Measurements from ENCODE around the gene CACNA1G. TPM values are rescaled to one million over a fixed set of nuclear protein-coding genes. Genes with fewer than 3 reads are reported as not detected.

Gene CACNA1G
- polyA plus RNA-seq, 4 donors = 0.03 to 1.7 TPM; not detected in 2

DNA sequence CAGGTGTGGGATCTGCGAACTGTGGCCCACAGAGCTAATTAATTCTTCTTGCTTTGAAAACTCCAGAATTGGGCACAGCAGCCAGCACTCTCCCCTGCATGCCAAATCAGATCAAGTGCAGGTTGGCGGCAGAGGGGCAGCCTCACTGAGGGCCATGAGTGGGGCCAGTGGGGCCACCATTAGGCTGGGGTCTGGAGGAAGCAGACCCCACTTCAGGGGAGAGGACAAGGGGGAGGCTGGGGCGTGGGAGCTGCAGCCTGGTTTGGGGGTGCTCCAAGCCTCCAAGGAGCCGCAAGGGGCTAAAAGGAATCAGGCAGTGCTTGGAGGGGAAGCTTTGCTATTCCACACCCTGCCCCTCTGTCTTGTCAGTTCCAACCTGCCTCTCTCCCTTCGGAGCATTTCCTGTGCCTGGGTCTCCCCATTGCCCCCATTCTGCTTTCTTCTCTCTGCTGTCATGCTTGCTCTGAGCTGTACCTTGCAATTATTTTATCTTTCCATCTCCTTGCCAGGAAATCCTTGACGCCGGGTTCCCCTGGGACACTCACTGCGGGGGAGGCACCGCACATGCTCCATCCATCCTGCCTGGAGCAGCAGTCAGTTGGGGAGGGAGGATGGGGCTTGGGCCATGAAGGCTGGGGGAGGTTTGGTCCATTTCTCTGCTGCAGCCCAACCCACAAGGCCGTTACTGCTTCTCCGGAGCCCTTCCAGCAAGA, 70.8 kb downstream of the CACNA1G start:
- whole genome bisulfite sequencing, 3 donors = 66 to 72% (median 69%) methylated on average over 11 of the region's 11 CpGs
- no peaks in the 10 kb centered on the region for H3K9me3 ChIP-seq (ENCODE audit: control insufficient read depth in 2 of 2, insufficient read depth in 1 of 2, low read depth in 1 of 2, low read length in 1 of 2)
- H3K4me3 ChIP-seq (ENCODE audit: low read depth in 1 of 3, low read length in 3 of 3) = no peak overlapping the region
- peak overlapping the region in 1 of 3 donors; percentile 21 for H3K27ac ChIP-seq (ENCODE audit: low read depth in 1 of 3, low read length in 2 of 3)
- FAIRE-seq (no peak), DNase-seq (no peak)
- H3K36me3 ChIP-seq (ENCODE audit: control insufficient read depth in 3 of 3, insufficient read depth in 2 of 3, low read depth in 1 of 3, low read length in 3 of 3) = peaks cover 0 to under 1% (median 0%) of the 10 kb centered on the region in 3 donors
- H3K27me3 ChIP-seq (ENCODE audit: control insufficient read depth in 3 of 3, insufficient read depth in 3 of 3, low read length in 3 of 3) = peaks cover 0 to 14% (median 13%) of the 10 kb centered on the region in 3 donors
- peaks cover 0 to 58% (median 0%) of the 10 kb centered on the region in 3 donors for H3K4me1 ChIP-seq (ENCODE audit: control insufficient read depth in 3 of 3, insufficient read depth in 2 of 3, low read depth in 1 of 3, low read length in 2 of 3)

DNA sequence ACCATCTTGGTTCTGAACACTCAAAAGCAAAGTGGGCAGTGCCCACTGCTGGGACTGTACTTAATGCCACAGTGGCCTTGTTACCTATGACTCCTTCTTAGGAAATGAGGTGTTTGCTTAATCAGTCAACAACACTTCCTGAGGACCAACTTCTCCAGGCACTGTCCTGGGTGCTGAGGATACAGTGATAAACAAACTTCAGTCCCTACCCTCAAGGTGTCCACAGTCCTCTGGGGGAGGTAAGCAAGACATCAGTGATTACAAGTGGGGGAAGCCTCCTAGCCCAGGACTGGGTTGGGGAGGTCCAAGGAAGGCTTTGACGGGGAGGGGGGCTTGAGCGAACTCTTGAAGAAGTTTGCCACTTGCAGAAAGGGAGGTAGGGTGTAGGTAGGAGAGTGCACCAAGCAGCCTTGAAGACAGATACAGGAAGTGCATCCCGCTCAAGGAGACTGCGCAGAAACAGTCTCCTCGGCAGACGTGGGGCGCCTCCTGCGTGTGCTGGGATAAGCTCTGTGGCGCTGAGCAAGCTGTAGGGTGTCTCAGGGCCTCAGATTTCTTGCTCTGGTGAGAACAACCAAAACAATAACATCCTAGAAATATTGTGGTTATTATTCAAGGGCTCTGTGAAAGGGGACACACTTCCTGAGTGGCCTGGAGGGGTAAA, 71.5 kb downstream of the CACNA1G start:
- H3K4me3 ChIP-seq (ENCODE audit: low read depth in 1 of 3, low read length in 3 of 3) = no peak overlapping the region
- WGBS, 3 donors = 85 to 97% (median 92%) methylated on average over 9 of the region's 9 CpGs
- peaks cover 0 to 14% (median 13%) of the 10 kb centered on the region in 3 donors for H3K27me3 ChIP-seq (ENCODE audit: control insufficient read depth in 3 of 3, insufficient read depth in 3 of 3, low read length in 3 of 3)
- H3K36me3 ChIP-seq (ENCODE audit: control insufficient read depth in 3 of 3, insufficient read depth in 2 of 3, low read depth in 1 of 3, low read length in 3 of 3) = peaks cover 0 to 8% (median 0%) of the 10 kb centered on the region in 3 donors
- no peak for DNase-seq
- no peaks in the 10 kb centered on the region for H3K9me3 ChIP-seq (ENCODE audit: control insufficient read depth in 2 of 2, insufficient read depth in 1 of 2, low read depth in 1 of 2, low read length in 1 of 2)
- no peak overlapping the region for H3K27ac ChIP-seq (ENCODE audit: low read depth in 1 of 3, low read length in 2 of 3)
- peaks cover 0 to 62% (median 0%) of the 10 kb centered on the region in 3 donors for H3K4me1 ChIP-seq (ENCODE audit: control insufficient read depth in 3 of 3, insufficient read depth in 2 of 3, low read depth in 1 of 3, low read length in 2 of 3)
- FAIRE-seq = no peak

DNA sequence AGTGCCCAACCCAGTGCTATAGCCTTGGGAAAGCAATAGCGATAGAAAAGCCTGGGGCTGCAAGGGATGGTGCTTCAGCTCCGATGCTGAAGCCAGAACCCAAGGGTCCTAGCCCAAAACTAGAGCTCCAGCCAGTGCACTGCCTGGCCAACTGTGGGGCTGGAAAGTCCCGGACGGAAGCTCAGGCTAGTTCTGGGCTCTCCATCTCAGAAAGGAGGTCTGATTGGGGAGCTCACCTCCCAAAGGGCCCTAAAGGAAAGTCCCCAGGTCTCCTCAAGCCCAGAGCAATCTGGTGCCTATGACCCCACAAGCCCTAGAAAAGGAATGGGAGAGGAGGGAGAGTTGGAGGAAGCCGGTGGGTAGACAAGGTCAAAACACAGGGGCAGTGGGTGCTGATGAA, 72.1 kb downstream of the CACNA1G start:
- no peak overlapping the region for H3K27ac ChIP-seq (ENCODE audit: low read depth in 1 of 3, low read length in 2 of 3)
- FAIRE-seq (no peak), DNase-seq (no peak)
- 91 to 92% (median 91%) methylated on average over 5 of the region's 5 CpGs for WGBS, 3 donors
- peaks cover 0 to 14% (median 11%) of the 10 kb centered on the region in 3 donors for H3K27me3 ChIP-seq (ENCODE audit: control insufficient read depth in 3 of 3, insufficient read depth in 3 of 3, low read length in 3 of 3)
- H3K4me1 ChIP-seq (ENCODE audit: control insufficient read depth in 3 of 3, insufficient read depth in 2 of 3, low read depth in 1 of 3, low read length in 2 of 3) = peaks cover 0 to 64% (median 0%) of the 10 kb centered on the region in 3 donors
- H3K36me3 ChIP-seq (ENCODE audit: control insufficient read depth in 3 of 3, insufficient read depth in 2 of 3, low read depth in 1 of 3, low read length in 3 of 3) = peaks cover 0 to 9% (median 0%) of the 10 kb centered on the region in 3 donors
- H3K9me3 ChIP-seq (ENCODE audit: control insufficient read depth in 2 of 2, insufficient read depth in 1 of 2, low read depth in 1 of 2, low read length in 1 of 2) = no peaks in the 10 kb centered on the region
- H3K4me3 ChIP-seq (ENCODE audit: low read depth in 1 of 3, low read length in 3 of 3) = no peak overlapping the region

DNA sequence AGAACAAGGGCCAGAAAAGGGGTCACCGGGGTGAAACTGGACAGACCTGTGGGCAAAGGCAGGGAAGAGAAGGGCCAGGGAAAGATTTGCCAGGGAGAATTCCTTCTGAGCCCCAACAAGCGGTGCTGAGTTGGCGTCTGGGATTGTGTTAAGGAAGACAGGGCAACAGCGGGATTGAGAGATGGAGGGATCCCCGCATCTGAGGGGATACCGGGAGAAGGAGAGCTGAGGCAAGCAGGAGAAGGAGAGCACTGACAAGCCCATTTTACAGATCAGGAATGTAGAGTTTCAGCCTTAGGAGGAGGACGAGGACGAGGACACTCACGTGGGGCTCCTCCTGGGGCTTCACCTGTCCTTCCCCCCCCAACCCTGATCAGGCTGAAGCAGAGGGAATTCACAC, 73.2 kb downstream of the CACNA1G start:
- FAIRE-seq (no peak), DNase-seq (no peak)
- H3K4me3 ChIP-seq (ENCODE audit: low read depth in 1 of 3, low read length in 3 of 3) = no peak overlapping the region
- H3K27me3 ChIP-seq (ENCODE audit: control insufficient read depth in 3 of 3, insufficient read depth in 3 of 3, low read length in 3 of 3) = peaks cover 0 to 14% (median 11%) of the 10 kb centered on the region in 3 donors
- no peak overlapping the region for H3K27ac ChIP-seq (ENCODE audit: low read depth in 1 of 3, low read length in 2 of 3)
- H3K4me1 ChIP-seq (ENCODE audit: control insufficient read depth in 3 of 3, insufficient read depth in 2 of 3, low read depth in 1 of 3, low read length in 2 of 3) = peaks cover 0 to 64% (median 6%) of the 10 kb centered on the region in 3 donors
- peaks cover 0 to 12% (median 0%) of the 10 kb centered on the region in 3 donors for H3K36me3 ChIP-seq (ENCODE audit: control insufficient read depth in 3 of 3, insufficient read depth in 2 of 3, low read depth in 1 of 3, low read length in 3 of 3)
- WGBS, 3 donors = 90 to 91% (median 90%) methylated on average over 9 of the region's 9 CpGs
- H3K9me3 ChIP-seq (ENCODE audit: control insufficient read depth in 2 of 2, insufficient read depth in 1 of 2, low read depth in 1 of 2, low read length in 1 of 2) = no peaks in the 10 kb centered on the region

DNA sequence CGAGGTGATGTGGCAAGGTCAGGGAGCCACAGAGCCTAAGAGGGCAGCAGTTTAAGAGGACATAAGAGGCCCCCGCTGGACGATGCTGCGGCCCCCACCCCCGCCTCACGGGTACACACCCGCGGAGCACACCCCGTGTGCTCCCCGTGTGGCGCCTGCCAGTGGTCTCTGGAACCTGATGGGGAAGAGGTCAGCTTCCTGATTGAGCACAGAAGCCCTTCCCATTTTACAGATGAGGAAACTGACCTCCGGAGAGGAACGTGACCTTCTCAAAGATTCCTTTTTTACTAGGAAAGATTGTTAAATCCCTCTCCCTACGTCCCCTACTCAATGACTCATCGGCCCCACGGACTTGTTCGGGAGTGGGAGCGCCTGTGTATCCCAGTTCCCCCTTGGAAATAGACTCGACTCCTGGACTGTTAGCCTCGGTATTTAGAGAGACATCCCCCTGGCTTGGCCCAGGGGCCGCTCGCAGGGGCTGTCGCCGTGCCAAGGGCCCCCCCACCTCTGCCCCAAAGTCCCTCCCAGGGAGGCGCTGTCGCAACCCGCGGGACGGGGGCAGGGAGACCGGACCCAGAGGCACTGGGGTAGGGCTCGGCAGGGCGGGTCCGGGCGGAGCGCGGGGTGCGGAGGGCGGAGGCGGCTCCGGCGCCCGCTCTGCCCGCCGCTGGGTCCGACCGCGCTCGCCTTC, 73.9 kb downstream of the CACNA1G start, which contains the start of gene ABCC3:
Gene ABCC3, plus strand, starts transcription at position 658 of the 691 bp plus-strand sequence. CDS start 56 bp downstream, outside the sequence.
- 7 to 12% (median 10%) methylated on average over 45 to 48 of the region's 48 CpGs for WGBS, 3 donors
- no peak for FAIRE-seq
- peak; percentile 88 to 92 for DNase-seq
- Histone ChIP-seq H3K4me1 (ENCODE audit: control insufficient read depth in 3 of 3, insufficient read depth in 2 of 3, low read depth in 1 of 3, low read length in 2 of 3) (peaks cover 0 to 64% (median 6%) of the 10 kb centered on the region in 3 donors), H3K27ac (ENCODE audit: low read depth in 1 of 3, low read length in 2 of 3) (peak within 1 kb of the TSS; percentile 56 to 87 (median 76)), H3K27me3 (ENCODE audit: control insufficient read depth in 3 of 3, insufficient read depth in 3 of 3, low read length in 3 of 3) (peaks cover 0 to 14% (median 11%) of the 10 kb centered on the region in 3 donors), H3K36me3 (ENCODE audit: control insufficient read depth in 3 of 3, insufficient read depth in 2 of 3, low read depth in 1 of 3, low read length in 3 of 3) (peaks cover 0 to 13% (median 0%) of the 10 kb centered on the region in 3 donors), H3K4me3 (ENCODE audit: low read depth in 1 of 3, low read length in 3 of 3) (peak within 1 kb of the TSS; percentile 44 to 79 (median 63)), H3K9me3 (ENCODE audit: control insufficient read depth in 2 of 2, insufficient read depth in 1 of 2, low read depth in 1 of 2, low read length in 1 of 2) (no peaks in the 10 kb centered on the region)

DNA sequence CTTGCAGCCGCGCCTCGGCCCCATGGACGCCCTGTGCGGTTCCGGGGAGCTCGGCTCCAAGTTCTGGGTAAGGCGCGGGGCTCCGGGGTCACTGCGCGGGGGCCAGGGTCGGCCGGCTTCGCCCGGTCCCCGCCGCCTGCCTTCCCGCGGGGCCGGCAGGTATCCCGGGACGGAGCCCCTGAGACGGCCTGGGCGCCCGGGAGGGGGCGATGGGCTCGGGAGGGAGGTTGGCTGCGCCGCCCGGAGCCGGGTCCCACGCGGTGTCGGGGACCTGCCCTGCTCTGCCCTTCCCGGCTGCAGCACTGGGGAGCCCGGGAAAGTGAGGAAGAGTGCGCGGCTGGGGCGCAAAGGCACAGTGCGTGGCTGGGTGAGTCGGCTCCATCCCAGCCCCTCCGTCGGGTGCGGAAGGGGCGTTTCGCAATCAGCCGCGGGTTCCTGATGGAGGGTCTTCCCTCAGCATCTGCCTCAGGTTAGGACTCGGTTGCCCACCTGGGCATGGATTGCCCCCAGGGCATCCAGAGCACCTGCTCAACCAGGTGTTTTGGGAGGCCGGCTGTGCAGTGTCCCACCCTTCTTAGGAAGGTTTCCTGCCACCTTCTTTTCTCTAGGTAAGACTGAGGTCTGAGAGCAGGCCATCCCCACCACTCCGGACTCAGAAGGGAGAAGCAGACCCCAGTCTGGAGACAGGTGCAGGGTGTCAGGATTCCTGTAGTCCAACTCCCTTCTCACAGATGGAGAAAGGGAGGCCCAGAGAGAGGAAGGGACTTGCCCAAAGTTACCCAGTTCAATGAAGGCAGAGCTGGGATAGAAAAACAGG, 74.6 kb downstream of the CACNA1G start:
- Histone ChIP-seq H3K27ac (ENCODE audit: low read depth in 1 of 3, low read length in 2 of 3) (peak overlapping the region; percentile 56 to 87 (median 76)), H3K36me3 (ENCODE audit: control insufficient read depth in 3 of 3, insufficient read depth in 2 of 3, low read depth in 1 of 3, low read length in 3 of 3) (peaks cover 0 to 14% (median 0%) of the 10 kb centered on the region in 3 donors), H3K4me1 (ENCODE audit: control insufficient read depth in 3 of 3, insufficient read depth in 2 of 3, low read depth in 1 of 3, low read length in 2 of 3) (peaks cover 3 to 66% (median 6%) of the 10 kb centered on the region in 3 donors), H3K27me3 (ENCODE audit: control insufficient read depth in 3 of 3, insufficient read depth in 3 of 3, low read length in 3 of 3) (peaks cover 0 to 14% (median 11%) of the 10 kb centered on the region in 3 donors), H3K4me3 (ENCODE audit: low read depth in 1 of 3, low read length in 3 of 3) (peak overlapping the region; percentile 44 to 79 (median 63)), H3K9me3 (ENCODE audit: control insufficient read depth in 2 of 2, insufficient read depth in 1 of 2, low read depth in 1 of 2, low read length in 1 of 2) (no peaks in the 10 kb centered on the region)
- DNase-seq (peak in 1 of 2 donors; percentile 40), FAIRE-seq (no peak)
- 4 to 6% (median 5%) methylated on average over 26 to 52 of the region's 52 CpGs for WGBS, 3 donors

DNA sequence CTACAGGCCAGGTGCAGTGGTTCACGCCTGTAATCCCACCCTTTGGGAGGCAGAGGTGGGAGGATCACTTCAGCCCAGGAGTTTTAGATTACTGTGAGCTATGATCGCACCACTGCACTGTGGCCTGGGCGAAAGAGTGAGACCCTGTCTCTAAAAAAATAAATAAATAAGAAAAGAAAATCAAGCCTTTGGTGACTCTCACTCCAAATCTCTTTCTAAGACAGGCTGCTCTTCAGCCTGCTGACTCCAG, 75.1 kb downstream of the CACNA1G start:
- H3K9me3 ChIP-seq (ENCODE audit: control insufficient read depth in 2 of 2, insufficient read depth in 1 of 2, low read depth in 1 of 2, low read length in 1 of 2) = no peaks in the 10 kb centered on the region
- DNase-seq = no peak
- peak overlapping the region; percentile 56 to 87 (median 76) for H3K27ac ChIP-seq (ENCODE audit: low read depth in 1 of 3, low read length in 2 of 3)
- peaks cover 4 to 64% (median 6%) of the 10 kb centered on the region in 3 donors for H3K4me1 ChIP-seq (ENCODE audit: control insufficient read depth in 3 of 3, insufficient read depth in 2 of 3, low read depth in 1 of 3, low read length in 2 of 3)
- peaks cover 0 to 14% (median 11%) of the 10 kb centered on the region in 3 donors for H3K27me3 ChIP-seq (ENCODE audit: control insufficient read depth in 3 of 3, insufficient read depth in 3 of 3, low read length in 3 of 3)
- 41 to 54% (median 45%) methylated on average over 3 of the region's 3 CpGs for WGBS, 3 donors
- peak overlapping the region in 2 of 3 donors; percentile 63 to 79 for H3K4me3 ChIP-seq (ENCODE audit: low read depth in 1 of 3, low read length in 3 of 3)
- FAIRE-seq = no peak
- peaks cover 0 to 17% (median 0%) of the 10 kb centered on the region in 3 donors for H3K36me3 ChIP-seq (ENCODE audit: control insufficient read depth in 3 of 3, insufficient read depth in 2 of 3, low read depth in 1 of 3, low read length in 3 of 3)

Measured in small intestine (tissue), 7 donors.